HG03280 (cell line): ENCODE results near the gene CAMSAP2.

Experiments
- ATAC-seq: cut with Tn5 transposase; IDR thresholded peaks from one replicate; pipeline ENCODE4 v1.9.1; 2021; ENCODE audit warnings: mild to moderate bottlenecking, moderate library complexity; ENCODE audit not compliant: unreplicated experiment

Gene CAMSAP2

DNA sequence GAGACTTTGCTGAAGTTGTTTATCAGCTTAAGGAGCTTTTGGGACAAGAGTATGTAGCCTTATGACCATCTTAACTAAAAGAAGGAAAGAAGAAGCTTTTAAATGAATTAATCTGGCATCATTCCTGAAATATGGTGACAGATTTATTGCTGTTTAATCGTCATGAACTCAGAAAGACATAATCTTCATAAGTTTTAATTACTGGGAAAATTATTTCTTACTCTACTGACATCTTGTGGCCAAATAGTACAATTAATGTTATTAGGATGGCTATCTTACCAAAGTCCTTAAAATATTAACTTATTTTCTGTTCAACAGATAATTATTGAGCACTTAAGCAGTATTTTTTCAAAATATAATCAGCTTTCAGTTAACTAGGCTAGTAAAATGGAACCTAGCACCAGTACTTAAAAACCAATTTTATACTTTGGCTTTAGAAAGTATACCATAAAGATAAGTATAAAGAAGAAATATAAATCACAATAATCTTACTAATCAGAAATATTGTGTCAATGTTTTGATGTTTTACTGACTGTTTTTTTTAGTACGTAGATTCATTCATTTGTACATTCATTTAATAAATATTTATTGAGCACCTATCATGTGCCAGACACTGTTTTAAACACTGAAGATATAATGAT is 99.4 kb downstream of the CAMSAP2 start:
- ATAC-seq = no peak

DNA sequence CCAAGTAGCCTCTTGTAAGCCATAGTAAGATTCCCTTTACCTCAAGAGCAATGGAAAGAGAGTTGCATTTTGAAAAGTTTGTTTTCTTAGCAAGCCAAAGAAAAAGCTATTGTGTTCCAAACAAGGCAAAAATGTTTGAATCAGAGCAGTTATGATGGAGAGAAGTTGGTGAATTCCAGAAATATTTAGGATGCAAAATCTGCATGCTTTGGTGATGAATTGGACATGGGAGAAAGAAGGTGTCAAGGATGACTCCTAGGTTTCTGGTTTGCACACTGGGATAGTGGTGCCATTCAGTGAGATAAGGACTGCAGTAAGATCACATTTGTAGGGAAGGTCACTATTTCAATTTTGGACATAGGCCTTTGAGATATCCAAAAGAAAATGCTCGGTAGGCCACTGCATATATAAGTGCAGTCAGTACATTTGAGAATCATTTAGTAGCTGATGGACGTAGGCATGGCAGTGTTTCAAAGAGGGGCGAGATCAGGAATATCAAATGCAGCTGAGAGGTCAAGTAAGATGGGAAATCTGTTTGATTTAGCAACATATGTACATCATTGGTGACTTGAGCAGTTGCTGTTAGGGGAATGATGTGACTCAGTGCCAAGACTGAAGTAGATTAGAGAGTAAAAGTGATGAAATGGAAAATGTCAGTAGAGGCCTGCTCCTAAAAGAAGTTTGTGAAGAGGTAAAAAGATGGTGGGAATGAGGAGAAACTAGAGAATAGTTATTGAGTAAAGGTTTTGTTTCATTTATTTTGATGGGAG is 100.2 kb downstream of the CAMSAP2 start:
- no peak for ATAC-seq

DNA sequence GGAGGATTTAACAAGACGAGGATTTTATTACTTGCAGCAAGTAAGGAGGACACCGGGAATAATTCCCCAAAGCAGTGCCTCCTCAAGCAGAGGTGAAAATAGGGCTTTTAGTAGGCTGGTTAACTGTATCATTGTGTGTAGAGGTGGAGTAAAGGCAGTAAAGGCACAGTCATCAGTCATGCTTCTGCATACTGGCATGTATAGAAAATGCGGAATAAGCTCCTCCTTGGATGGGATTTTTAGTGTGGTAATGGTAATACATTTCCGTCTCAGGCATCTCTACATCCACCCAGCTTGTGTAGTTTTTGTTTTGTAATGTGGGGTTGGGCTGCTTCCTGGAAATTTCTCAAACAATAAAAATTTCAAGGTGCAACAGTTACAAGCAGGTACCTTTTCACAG is 106.7 kb downstream of the CAMSAP2 start:
- ATAC-seq = no peak

DNA sequence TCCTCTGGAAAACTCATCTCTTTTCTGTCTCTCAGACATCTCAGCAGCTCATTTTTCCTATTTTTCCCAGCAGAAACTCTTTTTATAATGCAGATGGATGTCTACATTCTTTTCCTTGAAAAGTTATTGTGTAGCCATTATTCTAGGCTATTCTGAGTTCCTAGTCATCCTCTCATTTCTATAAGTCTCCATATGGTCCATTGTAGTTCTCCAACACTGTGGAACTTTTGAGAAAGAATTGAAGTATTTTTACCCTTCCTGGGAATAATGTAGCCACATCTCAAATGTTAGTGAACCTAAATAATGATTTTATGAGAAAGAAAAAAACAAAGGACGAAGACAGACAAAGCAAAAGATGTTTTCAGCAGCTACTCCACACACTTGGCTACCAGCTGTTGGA is 107.7 kb downstream of the CAMSAP2 start:
- ATAC-seq = no peak

DNA sequence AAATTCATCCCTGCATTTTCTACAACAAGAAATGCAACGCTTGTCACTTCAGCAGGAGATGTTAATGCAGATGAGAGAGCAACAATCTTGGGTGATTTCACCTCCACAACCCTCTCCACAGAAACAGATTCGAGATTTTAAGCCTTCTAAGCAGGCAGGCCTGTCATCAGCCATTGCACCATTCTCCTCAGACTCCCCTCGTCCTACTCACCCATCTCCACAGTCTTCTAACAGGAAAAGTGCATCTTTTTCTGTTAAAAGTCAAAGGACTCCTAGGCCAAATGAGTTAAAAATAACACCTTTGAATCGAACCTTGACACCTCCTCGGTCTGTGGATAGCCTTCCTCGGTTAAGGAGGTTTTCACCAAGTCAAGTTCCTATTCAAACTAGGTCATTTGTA is 110.7 kb downstream of the CAMSAP2 start:
- ATAC-seq = no peak

DNA sequence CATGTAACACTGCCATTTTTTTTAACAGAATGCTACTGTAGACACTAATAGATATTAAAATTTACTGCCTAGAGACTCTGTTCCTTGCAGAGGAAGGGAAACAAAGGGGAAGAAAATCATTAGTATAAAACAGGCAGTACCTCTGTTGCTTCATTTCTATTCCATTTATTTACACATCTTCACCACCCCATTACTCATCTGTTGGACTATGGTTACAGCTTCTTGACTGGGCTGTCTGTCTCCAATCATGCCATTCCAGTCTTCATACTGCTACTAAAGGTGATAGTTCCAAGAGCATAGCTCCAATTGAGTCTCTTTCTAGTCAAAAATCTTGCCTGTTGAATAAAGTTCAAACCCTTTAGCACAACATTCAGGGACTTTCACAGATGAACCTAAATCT is 111.9 kb downstream of the CAMSAP2 start:
- no peak for ATAC-seq

DNA sequence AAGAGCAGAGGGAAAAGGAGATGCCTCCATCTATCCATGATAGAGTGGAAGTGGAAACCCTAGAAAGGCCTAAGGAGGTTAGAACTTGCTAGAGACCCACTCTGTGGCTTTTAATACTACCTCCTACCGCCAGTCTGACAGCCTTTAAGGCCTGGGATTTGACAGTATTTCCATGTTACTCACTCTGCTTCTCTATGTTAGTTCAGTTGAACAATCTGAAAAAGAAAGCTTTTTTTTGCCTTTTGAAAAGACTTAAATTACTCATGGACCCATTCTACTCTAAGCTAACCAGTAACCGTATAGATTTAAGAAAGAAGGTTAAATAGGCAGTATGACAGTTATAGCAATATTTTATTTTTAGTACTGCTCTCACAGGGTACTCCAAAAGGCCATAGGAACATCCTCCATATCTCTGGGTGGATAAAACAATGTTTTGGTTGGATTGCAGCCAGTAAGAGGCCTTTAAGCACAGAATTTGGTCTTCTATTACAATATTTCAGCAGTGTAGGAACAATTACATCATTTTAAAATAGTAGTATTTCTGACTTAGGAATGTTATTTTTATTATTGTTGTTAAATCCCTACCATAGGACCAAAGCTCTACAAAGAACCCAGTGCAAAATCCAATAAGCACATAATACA is 118.1 kb downstream of the CAMSAP2 start:
- no peak for ATAC-seq

DNA sequence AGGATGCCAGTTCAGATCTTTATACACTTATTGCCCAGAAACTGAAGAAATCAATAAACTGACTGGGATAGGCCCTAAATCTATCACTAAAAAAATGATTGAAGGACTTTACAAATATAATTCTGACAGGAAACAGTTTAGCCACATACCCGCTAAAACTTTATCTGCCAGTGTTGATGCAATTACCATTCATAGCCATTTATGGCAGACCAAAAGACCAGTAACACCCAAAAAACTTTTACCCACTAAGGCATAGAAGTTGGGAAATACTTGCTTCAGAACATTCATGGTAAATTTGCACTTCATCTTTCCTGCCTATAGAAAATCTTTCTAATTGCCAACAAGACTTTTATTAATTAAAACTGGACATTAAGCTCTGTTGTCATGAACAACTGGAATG is 119.1 kb downstream of the CAMSAP2 start:
- no peak for ATAC-seq

DNA sequence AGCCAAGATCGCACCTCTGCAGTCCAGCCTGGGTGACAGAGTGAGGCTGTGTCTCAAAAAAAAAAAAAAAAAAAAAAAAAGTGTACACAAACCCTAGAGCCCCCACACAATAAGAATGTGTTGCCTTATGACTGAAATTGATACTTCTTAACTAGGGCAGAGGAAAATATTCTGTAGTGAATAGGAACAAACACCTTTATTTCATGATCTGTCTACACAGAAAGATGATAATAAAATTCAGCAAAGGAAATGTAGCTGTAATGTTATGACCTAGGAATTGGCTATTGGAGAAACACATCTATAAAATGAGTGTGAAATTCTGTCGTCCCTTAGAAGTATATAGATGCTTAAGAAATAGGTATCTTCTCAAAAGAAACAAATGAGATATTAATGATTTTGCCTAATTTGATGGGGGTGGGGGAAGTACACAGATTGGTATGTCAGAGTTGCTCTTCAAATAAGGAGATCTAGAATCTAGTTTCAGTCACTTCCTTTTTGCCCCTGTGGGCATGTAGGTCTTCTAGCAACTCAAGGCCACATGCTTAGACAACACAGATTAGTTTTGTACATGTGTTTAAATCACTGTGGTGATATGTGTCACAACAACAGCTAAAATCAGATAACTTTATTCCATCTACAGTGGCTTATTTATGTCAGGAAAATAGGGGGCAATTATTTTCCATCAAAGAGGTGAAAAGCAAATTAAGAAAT is 123.4 kb downstream of the CAMSAP2 start:
- no peak for ATAC-seq

DNA sequence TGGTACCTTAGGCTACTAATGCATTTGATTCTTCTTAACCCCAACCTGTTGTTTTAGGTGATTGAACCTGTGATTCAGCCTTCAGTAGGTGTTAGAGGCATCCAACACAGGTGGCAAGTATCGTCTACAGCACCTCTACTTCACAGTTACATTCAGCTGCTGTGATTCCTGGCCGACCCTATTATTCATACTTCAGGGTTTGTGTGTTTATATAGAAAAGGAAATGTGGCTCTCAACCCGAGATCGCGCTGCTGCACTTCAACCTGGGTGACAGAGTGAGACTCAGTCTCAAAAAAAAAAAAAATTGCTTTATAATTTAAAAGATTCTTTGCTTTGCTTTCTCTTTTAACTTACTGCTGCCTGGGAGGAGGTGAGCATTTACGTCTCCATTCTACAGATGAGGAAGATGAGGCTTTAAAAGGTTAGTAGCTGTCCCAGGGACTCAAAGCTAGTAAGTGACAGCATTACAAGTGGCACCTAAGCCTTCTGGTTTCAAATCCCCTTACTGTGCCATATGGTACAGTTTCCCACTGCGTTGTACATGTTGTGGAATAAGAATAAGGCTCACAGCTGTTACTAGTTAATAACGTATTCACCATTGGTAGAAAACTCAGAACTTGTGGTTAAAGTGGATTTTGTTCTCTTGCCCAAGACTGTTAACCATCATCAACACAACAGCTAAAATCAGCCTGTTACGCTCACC is 124.2 kb downstream of the CAMSAP2 start:
- no peak for ATAC-seq

DNA sequence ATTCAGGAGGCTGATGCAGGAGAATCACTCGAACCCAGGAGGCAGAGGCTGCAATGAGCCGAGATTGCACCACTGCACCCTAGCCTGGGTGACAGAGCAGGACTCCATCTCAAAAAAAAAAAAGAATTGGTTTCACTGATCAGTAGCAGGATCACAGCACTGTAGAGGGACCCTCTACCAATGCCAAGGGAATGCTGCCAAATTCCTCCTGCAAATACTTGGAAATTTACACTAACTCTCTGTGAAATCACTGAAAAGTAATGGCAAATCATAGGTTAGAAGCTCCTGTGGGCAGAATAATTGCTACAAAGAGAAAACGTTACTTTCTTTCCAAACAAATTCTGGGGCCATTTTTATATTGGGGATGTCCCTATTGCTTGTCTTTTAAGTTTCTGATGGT is 127.4 kb downstream of the CAMSAP2 start:
- ATAC-seq = no peak

DNA sequence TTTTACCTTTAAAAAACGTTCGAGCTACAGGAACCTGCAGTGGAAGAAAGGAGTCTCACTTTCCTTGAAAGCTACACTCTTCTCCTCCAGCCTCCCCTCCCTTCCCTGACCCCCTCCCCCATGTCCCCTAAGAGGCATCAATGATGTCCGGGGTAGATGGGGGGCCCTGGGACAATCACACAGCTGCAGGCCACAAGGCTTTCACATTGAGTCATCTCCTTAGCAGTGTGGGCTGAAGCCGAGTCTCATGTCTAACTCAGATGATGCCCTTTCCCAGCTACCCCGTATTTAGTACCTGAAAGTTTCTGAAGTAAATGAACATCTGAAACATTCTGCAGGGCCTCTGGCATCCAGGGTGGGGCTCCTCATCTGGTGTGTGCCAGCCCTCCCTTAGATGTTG is 127.8 kb downstream of the CAMSAP2 start:
- ATAC-seq = peak; percentile 84

DNA sequence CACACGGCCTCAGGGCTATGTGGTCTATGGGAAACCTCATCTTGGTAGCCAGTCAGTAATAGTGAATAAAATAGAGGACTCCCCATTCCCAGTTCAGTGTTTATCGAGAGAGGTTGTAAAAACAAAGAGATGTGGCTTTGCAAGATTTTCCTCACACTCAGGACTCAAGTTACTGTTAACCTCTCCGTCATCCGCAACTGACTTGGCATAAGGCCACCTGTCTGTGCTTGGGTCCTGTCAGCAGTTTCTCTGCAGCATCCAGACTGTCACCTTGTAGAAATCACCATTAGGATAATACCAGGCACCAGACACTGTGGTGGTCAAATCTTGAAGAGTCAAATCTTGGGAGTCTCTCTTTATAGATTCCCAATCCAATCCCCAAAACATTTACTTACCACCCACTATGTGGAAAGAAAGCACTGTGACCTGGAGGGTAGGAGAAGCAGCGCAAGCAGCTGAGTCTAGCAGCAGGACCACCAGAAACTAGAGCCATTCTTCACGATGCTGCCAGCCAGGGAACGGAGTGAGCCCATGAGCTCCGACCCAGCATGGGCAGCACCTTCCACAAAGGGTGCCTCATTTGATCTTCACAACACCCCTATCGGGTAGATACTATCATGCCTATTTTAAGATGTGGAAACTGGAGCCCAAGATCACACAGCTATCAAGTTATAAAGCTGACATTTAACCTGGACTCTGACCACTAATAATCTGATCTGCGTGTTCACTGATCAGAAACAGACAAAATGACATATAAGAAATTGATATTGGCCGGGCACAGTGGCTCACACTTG is 128.5 kb downstream of the CAMSAP2 start:
- ATAC-seq = no peak

DNA sequence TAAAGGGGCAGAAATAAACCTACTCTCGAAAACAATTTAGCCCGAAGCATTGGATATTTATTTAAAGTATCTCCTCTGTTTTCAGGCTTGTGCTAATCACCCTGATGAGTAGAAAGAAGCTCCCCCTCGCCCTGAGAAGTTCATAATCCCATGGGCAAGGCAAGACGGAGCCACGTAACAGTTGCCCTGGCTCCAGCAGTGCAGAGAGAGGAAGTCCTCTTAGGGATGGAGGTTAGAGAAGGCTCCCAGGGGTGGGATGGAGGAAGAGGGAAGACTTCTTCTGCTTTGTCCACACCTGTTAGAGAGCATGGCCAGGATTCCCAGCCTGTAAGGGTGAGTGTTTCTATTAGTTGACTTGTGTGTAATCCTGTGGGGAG is 130.7 kb downstream of the CAMSAP2 start:
- no peak for ATAC-seq

DNA sequence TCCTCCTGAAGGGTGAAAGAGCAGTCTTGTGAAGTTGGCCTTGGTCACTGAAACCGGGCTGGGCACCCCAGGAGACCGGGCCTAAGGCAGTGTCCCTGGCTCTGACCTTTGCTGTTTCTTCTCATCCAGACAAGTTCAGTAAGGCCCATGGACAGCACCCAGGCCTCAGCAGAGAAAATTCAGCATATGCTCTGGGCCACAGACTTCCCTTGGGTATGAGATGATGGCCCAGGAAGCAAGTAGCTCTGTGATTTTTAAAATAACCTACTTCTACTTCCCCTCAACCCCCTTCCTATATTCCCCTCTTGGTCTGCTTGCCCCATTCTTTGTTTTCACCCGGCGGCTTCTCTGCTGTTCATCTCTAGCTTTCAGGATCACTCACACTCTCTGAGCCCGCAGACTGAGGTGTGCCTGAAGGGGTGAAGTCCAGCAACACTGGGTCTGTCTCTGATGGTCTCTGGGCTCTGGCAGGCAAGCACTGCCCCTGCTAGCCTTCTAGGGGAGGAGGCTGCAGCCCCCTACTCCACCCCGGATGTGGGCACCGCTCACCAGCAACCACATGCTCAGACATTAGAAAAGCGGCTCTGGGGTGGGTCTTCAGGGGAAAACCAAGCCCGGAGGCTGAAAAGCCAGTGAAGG is 131.2 kb downstream of the CAMSAP2 start:
- ATAC-seq = peak; percentile 32

DNA sequence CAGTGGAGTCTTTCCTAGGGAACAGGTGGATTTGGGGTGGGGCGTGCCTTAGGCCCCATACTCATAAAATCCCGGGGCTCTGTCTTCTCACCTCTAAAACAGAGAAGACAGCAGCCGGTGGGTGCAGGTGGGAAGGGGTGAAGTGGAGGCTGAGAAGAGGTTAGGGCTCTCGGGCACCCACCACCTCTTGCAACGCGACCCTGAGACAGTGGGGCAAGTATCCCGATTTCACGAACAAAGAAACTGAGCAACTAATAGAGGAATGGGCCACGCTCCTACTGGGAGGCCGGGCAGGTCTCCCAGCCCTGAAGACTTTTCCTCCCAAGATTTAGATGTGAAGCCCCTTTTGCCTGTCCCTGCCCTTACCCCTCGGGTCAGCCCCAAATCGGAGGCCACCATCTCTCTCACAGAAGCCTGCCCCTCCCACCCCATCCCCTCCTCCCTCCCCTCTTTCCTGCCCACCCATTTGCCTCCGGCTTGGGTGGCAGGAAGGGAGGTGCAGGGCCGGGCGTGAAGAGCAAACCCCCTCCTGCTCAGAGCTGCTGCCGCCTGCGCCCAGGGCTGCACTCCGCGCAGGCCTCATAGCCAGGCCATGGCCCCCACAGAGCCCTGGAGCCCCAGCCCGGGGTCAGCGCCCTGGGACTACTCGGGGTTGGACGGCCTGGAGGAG is 133.9 kb downstream of the CAMSAP2 start, which contains the start of gene GPR25:
Gene GPR25, plus strand, starts transcription at position 536 of the 670 bp plus-strand sequence. Its CDS starts 57 bp downstream, at position 593.
- no peak for ATAC-seq

DNA sequence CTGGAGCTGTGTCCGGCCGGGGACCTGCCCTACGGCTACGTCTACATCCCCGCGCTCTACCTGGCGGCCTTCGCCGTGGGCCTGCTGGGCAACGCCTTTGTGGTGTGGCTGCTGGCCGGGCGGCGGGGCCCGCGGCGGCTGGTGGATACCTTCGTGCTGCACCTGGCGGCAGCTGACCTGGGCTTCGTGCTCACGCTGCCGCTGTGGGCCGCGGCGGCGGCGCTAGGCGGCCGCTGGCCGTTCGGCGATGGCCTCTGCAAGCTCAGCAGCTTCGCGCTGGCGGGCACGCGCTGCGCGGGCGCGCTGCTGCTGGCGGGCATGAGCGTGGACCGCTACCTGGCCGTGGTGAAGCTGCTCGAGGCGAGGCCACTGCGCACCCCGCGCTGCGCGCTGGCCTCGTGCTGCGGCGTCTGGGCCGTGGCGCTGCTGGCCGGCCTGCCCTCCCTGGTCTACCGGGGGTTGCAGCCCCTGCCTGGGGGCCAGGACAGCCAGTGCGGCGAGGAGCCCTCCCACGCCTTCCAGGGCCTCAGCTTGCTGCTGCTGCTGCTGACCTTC is 134.5 kb downstream of the CAMSAP2 start:
- ATAC-seq = no peak

DNA sequence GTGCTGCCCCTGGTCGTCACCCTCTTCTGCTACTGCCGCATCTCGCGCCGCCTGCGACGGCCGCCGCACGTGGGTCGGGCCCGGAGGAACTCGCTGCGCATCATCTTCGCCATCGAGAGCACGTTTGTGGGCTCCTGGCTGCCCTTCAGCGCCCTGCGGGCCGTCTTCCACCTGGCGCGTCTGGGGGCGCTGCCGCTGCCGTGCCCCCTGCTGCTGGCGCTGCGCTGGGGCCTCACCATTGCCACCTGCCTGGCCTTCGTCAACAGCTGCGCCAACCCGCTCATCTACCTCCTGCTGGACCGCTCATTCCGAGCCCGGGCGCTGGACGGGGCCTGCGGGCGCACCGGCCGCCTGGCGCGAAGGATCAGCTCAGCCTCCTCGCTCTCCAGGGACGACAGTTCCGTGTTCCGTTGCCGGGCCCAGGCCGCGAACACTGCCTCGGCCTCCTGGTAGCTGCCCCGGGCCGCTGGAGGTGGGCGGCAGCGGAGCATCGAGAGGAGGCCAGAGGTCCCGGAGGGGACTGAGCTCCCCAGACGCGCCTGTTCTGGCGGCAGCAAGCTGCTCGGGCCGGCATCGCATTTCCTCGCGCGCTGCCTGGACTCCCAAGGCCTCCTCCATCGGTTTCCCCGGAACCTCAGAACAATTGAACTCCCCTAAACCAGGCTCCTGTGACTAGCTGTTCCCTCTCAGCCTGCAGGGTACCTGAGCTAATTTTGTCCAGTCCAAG is 135.1 kb downstream of the CAMSAP2 start:
- ATAC-seq = no peak
